ENCODE results near the gene CD4.
A peak's percentile ranks its signal among the peaks of the same experiment; 100 is the strongest.

CD4 gene

DNA sequence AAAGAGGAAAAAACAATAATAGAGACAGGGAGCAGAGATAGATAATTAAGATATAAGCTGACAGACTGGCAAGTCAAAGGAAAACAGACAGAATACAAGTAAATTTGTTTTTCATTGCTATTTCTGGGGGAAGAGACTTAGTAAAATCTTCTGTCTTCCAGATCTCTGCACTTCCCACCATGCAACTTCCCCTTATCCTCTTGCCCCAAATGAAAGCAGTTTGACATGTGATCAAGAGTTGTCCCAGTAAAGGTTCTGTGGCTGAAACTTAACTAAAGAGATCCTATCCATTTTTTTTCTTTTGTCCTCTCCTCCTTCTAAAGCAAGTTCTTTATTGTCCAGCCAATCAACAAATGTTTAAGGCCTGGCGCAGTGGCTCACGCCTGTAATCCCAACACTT is 34.9 kb upstream of the CD4 start:
- Mint-ChIP-seq H3K27ac (peak overlapping the region; percentile 98), H3K27me3 (no peaks in the 10 kb centered on the region), H3K36me3 (ENCODE audit: insufficient read depth) (peaks cover 28% of the 10 kb centered on the region), H3K9me3 (no peaks in the 10 kb centered on the region), H3K4me3 (peak overlapping the region in 1 of 2 donors; percentile 19), H3K4me1 (ENCODE audit: low read depth in 2 of 2) (peaks cover 13 to 21% of the 10 kb centered on the region in 2 donors)
- no peak for DNase-seq
- ATAC-seq (replicated peaks): no peak

DNA sequence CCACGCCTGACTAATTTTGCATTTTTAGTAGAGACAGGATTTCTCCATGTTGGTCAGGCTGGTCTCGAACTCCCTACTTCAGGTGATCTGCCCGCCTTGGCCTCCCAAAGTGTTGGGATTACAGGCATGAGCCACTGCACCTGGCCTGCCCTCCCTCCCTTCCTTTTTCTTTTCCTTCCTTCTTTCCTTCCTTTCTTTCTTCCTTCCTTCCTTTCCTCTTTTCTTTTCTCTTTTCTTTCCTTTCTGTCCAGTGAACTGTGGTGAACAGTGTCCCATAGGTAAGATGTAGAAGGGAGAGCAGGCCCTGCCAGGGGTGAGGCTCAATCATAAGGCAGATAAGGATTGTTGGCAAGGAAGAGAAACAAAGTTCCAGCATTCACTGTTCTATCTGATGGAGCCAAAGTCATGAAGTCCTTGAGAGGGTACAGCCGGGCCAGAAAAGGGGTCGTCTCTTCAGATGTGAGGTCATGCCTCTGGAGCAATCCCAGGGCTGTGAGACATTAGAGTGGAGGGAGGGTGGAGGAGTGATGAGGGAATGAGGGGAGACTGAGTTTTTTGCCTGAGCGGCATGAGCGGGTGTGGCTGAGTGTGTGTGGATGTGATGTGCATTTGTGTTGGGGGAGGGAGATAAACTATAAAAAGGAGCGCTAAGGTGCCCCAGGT is 32.2 kb upstream of the CD4 start:
- no peak overlapping the region for H3K4me3 Mint-ChIP-seq
- no peaks in the 10 kb centered on the region for H3K27me3 Mint-ChIP-seq

DNA sequence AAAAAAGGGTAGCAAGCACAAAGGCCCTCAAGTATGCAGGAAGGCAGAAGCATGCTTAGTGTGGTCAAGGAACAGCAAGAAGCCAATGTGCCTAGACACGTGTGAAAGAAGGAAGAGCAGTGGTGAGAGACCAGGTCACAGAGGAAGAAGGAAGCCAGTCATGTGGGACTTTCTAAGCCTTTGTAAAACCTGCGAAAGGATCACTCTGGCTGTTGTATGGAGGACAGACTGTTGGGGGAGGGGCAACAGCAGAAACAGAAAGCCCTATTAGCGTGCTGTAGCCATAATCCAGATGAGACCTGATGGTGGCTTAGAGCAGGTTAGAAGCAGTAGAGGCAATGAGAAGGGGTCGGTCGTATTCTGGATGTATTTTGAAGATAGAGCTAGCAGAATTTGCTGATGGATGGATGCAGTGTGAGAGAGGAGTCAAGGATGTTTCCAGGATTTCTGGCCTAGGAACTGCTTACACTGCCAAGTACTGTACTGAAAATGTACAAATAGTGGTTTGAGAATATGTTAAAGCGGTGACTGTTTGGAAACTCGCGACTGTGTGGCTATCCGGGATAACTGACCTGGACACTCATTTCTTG is 30.7 kb upstream of the CD4 start:
- Mint-ChIP-seq H3K4me1 (ENCODE audit: low read depth in 2 of 2) (peaks cover 7 to 8% of the 10 kb centered on the region in 2 donors), H3K27ac (no peak overlapping the region), H3K4me3 (no peak overlapping the region), H3K27me3 (no peaks in the 10 kb centered on the region), H3K9me3 (no peaks in the 10 kb centered on the region), H3K36me3 (ENCODE audit: insufficient read depth) (peaks cover 4% of the 10 kb centered on the region)
- ATAC-seq (replicated peaks) (no peak), DNase-seq (no peak)

More for the DNA sequence above, 32.2 kb upstream of the CD4 start:
- H3K9me3 Mint-ChIP-seq: no peaks in the 10 kb centered on the region
- ATAC-seq (replicated peaks): no peak
- no peak for DNase-seq
- H3K4me1 Mint-ChIP-seq (ENCODE audit: low read depth in 2 of 2): peaks cover 9 to 15% of the 10 kb centered on the region in 2 donors
- H3K36me3 Mint-ChIP-seq (ENCODE audit: insufficient read depth): peaks cover 12% of the 10 kb centered on the region
- peak overlapping the region in 1 of 2 donors; percentile 72 for H3K27ac Mint-ChIP-seq

DNA sequence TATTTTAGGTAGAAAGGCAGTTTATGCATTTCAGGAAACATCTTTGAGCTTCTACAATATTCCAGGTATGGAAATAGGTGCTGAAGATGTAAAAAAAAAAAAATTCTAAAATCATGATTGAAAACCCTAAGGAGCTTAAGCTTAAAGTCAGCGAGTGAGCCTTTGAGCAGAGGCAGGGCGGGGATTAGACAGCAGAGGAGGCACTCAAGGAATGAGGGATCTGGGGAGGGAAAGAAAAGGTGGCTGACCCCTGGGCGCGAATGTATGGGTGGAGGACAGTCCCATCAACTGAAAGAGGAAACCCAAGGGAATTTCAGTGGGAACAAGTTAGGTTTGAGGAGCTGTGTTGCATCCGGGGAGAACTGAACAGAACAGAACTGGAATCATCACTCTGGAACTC is 29.6 kb upstream of the CD4 start:
- DNase-seq: no peak
- Mint-ChIP-seq H3K4me1 (ENCODE audit: low read depth in 2 of 2) (peaks cover 11 to 13% of the 10 kb centered on the region in 2 donors), H3K36me3 (ENCODE audit: insufficient read depth) (no peaks in the 10 kb centered on the region), H3K27ac (no peak overlapping the region), H3K4me3 (no peak overlapping the region), H3K27me3 (peaks cover 8 to 10% of the 10 kb centered on the region in 2 donors), H3K9me3 (no peaks in the 10 kb centered on the region)
- no peak for ATAC-seq (replicated peaks)

DNA sequence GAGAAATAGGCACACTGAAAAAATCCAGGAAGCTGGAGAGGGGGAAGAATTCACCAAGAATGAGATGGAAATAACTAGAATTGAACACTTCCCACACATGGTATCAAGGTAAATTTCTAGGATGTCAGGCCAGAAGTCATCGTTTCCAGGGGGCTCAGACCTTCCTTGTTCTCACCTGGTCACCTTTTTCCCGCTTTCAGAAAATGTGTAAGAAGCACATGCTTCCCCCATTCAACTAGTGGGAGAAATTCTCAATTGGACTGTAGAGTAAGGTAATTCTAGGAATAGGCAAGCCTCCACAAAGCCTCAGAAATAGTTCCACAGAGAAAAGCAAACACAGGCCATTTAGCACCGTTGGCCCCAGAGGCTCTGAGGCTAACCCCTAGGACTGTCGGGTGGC is 25.9 kb upstream of the CD4 start:
- no peak for DNase-seq
- peaks cover 30 to 31% of the 10 kb centered on the region in 2 donors for H3K4me1 Mint-ChIP-seq (ENCODE audit: low read depth in 2 of 2)
- no peak overlapping the region for H3K4me3 Mint-ChIP-seq
- ATAC-seq (replicated peaks): no peak
- no peaks in the 10 kb centered on the region for H3K9me3 Mint-ChIP-seq
- peaks cover 17 to 33% of the 10 kb centered on the region in 2 donors for H3K27me3 Mint-ChIP-seq
- H3K27ac Mint-ChIP-seq: no peak overlapping the region
- H3K36me3 Mint-ChIP-seq (ENCODE audit: insufficient read depth): peaks cover 7% of the 10 kb centered on the region

DNA sequence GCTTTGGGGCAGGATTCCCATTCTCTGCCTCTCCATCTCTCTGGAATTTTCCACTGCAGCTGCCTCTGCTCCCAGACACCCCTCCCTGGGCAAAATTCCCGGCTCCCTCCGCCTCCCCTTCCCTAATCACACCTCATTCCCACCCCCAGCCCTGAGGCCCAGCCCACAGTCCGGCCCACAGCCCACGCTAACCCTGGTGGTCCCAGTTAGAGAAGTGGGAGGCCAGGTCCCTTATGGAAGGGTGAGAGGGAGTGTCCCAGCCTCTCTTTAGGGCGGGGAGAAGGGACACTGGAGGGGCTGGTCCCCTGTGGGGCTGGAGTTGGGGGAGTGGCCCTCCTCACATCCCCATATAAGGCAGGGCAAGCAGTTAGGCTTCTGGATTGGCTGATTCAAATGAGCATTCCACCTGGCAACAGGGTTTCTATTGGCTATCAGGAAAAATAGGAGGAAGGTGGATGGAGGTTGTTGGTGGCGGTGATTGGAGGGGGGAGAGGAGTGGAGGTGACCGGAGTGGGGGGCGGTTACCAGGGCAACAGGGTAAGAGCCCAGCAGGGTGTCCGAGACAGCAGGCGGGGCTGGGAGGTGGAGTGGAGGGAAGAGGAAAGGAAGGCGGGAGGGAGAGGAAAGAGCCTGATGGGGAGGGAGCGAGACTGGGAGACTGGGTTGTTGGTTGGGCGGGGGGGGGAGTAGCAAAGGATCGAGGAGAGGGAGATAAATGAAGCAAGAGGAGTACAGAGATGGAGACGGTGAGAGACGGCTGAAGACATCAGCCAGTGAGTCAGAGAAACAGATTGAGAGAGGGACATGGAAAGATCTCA is 25.1 kb upstream of the CD4 start:
- peak; percentile 48 to 57 (median 49) for DNase-seq
- peaks cover 7% of the 10 kb centered on the region for H3K36me3 Mint-ChIP-seq (ENCODE audit: insufficient read depth)

DNA sequence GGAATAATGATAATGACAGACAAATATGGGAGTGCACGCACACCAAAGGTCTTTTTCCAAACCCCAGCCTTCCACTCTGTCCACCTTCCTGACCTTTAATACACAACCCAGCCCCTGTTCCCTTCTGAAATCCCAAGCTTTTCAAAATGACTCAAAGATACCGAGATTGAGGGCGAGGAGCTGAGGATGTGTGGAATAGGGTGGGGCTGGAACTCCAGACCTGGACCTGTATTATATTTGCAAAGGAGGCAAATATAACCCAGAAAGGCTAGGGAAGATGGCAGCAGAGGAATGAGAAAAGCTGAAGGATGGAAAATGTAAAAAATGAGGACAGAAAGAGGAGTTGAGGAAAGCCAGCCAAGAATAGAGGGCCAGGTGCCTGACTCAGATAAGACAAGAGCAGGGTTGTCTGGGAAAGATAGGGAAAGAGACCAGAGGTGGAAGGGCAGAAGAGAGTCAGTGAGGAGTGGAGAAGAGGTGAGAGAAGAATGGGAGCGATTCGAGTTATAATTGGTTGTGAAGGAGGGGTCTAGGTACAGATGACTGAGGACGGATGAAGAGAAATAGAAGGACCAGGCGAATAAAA is 24.2 kb upstream of the CD4 start:
- Mint-ChIP-seq H3K27me3 (peaks cover 17 to 37% of the 10 kb centered on the region in 2 donors), H3K27ac (peak overlapping the region in 1 of 2 donors; percentile 46)

More for the DNA sequence above, 25.1 kb upstream of the CD4 start:
- H3K27me3 Mint-ChIP-seq: peaks cover 17 to 37% of the 10 kb centered on the region in 2 donors
- H3K4me1 Mint-ChIP-seq (ENCODE audit: low read depth in 2 of 2): peaks cover 32 to 34% of the 10 kb centered on the region in 2 donors
- peak overlapping the region; percentile 66 to 75 for H3K4me3 Mint-ChIP-seq
- ATAC-seq (replicated peaks): peak; percentile 80
- no peaks in the 10 kb centered on the region for H3K9me3 Mint-ChIP-seq
- H3K27ac Mint-ChIP-seq: peak overlapping the region; percentile 34 to 80

DNA sequence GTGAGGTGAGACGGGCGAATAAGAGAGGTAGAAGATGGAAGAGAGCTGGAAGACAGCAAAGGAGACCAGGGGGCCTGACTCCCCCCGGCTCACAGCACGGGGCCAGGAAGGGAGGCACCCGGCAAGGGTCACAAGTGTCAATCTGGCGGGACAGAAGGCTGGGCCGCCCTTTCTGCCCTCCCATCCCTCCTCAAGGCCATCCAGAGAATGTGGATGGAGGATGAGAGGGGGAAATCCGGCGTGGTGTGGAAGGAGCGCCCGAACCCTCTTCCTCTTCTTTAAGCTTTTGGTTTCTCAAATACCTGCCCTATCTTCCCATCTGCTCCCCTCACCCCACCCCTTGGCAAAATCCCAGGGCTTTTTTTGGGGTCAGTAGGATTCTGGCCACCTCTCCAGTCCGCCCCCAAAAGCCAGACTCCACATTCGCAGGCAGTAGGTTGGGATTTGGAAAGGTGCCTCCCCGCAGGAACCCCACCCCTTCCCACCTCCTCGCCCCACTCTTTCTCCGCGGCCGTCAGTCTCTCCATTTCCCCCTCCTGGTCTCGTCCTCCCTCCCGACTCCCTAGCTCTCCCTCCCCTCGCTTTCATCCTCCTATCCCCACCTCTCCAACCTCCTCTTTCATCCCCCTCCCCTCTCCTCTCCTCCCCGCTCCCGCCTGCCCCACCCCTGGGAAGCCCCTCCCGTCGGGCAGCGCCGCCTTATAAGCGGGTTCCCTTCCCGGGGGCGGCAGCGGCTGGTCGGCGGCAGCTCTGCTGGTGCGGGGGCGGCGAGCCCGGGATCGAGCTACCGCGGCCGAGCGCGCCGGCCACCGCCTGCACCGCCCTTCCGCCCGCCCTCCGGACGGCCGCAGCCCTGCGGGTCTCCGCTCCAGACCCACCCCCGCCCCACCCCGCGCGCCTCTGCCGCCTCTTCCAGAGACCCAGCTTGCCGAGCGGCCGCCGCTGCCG is 23.4 kb upstream of the CD4 start, which contains the start of gene PTMS:
Gene PTMS (plus strand): TSS at position 730 of the 948 bp plus-strand sequence. CDS start 343 bp downstream, outside the sequence.
- Mint-ChIP-seq H3K36me3 (ENCODE audit: insufficient read depth) (peaks cover 11% of the 10 kb centered on the region), H3K27me3 (peaks cover 17 to 37% of the 10 kb centered on the region in 2 donors), H3K9me3 (no peaks in the 10 kb centered on the region), H3K4me1 (ENCODE audit: low read depth in 2 of 2) (peaks cover 34 to 38% of the 10 kb centered on the region in 2 donors), H3K4me3 (peak within 1 kb of the TSS; percentile 88 to 91), H3K27ac (peak within 1 kb of the TSS; percentile 50 to 74)
- ATAC-seq (replicated peaks) (no peak), DNase-seq (no peak)

More for the DNA sequence above, 24.2 kb upstream of the CD4 start:
- no peak for DNase-seq
- H3K4me1 Mint-ChIP-seq (ENCODE audit: low read depth in 2 of 2): peaks cover 34 to 36% of the 10 kb centered on the region in 2 donors
- peaks cover 11% of the 10 kb centered on the region for H3K36me3 Mint-ChIP-seq (ENCODE audit: insufficient read depth)
- no peaks in the 10 kb centered on the region for H3K9me3 Mint-ChIP-seq
- H3K4me3 Mint-ChIP-seq: peak overlapping the region; percentile 44 to 75
- ATAC-seq (replicated peaks): no peak

DNA sequence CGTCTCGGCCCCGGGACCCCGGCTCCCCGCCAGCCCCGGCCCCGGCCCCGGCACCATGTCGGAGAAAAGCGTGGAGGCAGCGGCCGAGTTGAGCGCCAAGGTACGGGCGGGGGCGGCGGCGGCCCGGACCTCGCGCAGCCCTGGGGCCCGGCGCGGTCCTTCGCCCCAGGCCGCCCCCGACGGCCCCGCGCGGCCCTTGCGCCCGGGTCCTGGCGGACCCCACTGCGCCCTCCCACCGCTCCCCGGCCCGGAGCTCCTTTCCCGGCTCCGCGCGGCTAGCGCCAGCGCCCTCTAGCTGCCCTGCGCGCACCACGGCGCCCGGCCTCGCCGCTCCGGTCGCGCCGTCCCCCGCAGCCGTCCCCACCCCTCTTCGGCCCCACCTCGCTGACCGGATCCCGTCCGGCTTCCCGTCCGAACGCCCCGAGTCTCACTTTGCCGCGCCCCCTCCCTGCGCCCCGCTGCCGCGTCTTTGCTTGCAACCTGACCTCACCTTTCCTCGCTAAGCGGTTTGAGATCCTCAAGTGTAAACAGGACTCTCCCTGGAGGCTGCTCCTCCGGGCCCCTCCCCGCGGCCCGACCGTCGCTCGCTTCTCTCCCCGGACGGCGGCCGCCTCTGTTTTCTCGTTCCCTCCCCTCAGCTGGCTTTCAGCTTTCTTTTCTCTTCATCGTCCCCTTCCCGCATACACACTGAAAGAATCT is 22.5 kb upstream of the CD4 start:
- ATAC-seq (replicated peaks): peak; percentile 69
- H3K27ac Mint-ChIP-seq: peak overlapping the region; percentile 50 to 74
- peak overlapping the region; percentile 88 to 91 for H3K4me3 Mint-ChIP-seq
- peaks cover 17 to 37% of the 10 kb centered on the region in 2 donors for H3K27me3 Mint-ChIP-seq
- no peaks in the 10 kb centered on the region for H3K9me3 Mint-ChIP-seq
- DNase-seq: peak; percentile 34 to 44 (median 37)
- peaks cover 14% of the 10 kb centered on the region for H3K36me3 Mint-ChIP-seq (ENCODE audit: insufficient read depth)
- peaks cover 40 to 42% of the 10 kb centered on the region in 2 donors for H3K4me1 Mint-ChIP-seq (ENCODE audit: low read depth in 2 of 2)

DNA sequence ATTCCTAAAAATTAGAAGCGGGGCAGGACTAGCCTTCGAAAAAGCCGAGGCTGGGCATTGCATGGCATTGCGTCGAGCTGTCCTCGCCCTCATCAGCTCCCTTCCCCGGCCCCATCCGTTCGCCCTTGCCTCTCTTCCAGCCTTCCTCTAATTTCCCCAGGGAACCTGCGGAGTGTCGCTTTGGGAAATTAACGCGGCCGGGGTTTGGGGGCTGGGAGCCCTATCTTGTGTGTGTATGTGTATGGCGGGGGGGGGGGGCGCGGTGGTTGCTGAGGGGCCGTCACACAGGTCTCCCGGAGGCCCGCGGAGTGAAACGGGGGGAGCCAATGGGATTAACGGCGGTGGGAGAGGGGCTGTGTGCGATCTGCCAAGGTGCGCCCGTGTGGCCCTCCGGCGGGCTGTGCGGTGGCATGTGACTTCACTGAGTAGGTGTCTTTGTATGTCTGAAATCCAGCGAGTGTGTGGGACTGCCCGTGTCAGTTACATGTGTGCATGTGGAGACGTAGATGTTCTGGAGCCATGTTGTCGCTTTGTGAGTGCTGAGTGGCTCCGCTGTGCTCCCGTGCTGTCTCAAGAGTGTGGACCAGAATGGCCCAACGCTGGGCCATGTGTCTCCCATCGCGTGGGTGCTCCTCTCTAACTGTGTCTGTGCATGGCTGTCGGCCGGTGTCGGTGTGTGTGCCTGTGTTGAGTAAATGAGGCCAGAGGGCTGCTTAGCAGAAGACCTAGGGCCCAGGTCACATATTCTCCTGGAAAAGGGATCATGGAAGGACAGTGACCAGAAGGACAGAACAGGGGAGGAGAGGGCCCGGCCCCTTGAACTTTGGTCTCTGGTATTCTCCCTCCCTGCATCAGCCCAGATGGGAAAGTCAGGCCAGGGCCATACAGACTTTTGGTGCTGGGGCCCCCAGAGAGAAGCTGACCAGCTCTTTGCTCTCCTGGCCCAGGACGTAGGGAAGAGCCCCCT is 21.7 kb upstream of the CD4 start:
- DNase-seq: no peak
- Mint-ChIP-seq H3K9me3 (no peaks in the 10 kb centered on the region), H3K4me1 (ENCODE audit: low read depth in 2 of 2) (peaks cover 47 to 49% of the 10 kb centered on the region in 2 donors), H3K36me3 (ENCODE audit: insufficient read depth) (peaks cover 17% of the 10 kb centered on the region), H3K27ac (peak overlapping the region; percentile 50 to 74), H3K27me3 (peaks cover 17 to 37% of the 10 kb centered on the region in 2 donors), H3K4me3 (peak overlapping the region; percentile 88 to 91)
- ATAC-seq (replicated peaks): no peak

DNA sequence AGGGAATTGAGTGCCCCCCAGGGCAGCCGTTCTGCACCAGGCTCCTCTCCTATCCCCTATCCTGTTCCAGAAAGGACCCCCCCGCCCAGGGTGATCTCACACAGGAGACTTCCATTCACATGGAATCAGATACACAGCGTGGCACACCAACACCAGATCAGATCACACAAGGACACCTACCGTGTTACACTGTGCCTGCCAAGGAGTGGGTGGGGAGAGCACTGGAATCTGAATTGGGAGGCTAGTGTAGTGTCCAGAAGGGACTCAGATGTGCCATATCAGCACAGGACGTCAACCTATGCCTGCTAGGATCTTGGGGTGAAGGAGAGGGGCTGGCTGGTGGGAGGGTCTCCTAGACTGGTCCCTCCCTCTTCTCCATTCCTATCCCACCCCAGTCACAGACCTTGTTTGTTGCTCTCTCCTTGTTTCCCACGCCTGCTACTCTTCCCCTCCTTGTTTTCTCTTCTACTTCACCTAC is 20.9 kb upstream of the CD4 start:
- Mint-ChIP-seq H3K4me1 (ENCODE audit: low read depth in 2 of 2) (peaks cover 55 to 57% of the 10 kb centered on the region in 2 donors), H3K9me3 (no peaks in the 10 kb centered on the region), H3K27me3 (peaks cover 17 to 37% of the 10 kb centered on the region in 2 donors), H3K27ac (peak overlapping the region; percentile 19 to 74), H3K4me3 (peak overlapping the region in 1 of 2 donors; percentile 91), H3K36me3 (ENCODE audit: insufficient read depth) (peaks cover 17% of the 10 kb centered on the region)
- no peak for ATAC-seq (replicated peaks)
- no peak for DNase-seq
